UCSD-AML1 (cell line): ENCODE data around the gene YPEL2.
"Not testable (repeated sequence)": the region's sequence is repeated elsewhere in the genome, so short reads cannot be mapped to it uniquely, and the experiment has no call there.

ENCODE experiments used
- DNase-seq: peaks from one replicate; lab custom pipeline; 2025; ENCODE audit not compliant: unreplicated experiment; lab: John Stamatoyannopoulos, UW

The YPEL2 gene

GRCh38 chr17:59331129-59331928, at the start of gene YPEL2:
YPEL2 (plus strand) TSS chr17:59331655; CDS start chr17:59353410, 21,755 bp downstream.
- peak; percentile 89 for DNase-seq

- DNase-seq = no peak
These were observed 47.1 kb upstream of the YPEL2 start for GRCh38 chr17:59284317-59284716.

GRCh38 chr17:59287452-59287851, 44.0 kb upstream of the YPEL2 start:
- peak; percentile 17 for DNase-seq

DNA sequence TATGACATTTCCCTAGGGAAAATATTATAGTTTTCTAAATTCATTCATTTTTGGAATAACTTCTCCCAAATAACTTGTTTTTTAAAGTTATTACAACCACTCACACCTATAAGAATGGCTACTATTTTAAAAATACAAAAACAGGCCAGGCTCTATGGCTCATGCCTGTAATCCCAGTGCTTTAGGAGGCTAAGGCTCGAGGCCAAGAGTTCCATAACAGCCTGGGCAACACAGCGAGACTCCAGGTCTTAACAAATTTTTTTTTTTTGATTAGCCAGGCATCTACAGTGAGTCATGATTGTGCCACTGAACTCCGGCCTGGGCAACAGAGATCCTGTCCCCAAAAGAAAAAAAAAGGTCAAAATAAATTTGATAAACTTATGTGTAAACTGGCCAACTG, 43.6 kb upstream of the YPEL2 start:
- DNase-seq = no peak

GRCh38 chr17:59289981-59290301, 41.5 kb upstream of the YPEL2 start:
- DNase-seq = no peak

DNA sequence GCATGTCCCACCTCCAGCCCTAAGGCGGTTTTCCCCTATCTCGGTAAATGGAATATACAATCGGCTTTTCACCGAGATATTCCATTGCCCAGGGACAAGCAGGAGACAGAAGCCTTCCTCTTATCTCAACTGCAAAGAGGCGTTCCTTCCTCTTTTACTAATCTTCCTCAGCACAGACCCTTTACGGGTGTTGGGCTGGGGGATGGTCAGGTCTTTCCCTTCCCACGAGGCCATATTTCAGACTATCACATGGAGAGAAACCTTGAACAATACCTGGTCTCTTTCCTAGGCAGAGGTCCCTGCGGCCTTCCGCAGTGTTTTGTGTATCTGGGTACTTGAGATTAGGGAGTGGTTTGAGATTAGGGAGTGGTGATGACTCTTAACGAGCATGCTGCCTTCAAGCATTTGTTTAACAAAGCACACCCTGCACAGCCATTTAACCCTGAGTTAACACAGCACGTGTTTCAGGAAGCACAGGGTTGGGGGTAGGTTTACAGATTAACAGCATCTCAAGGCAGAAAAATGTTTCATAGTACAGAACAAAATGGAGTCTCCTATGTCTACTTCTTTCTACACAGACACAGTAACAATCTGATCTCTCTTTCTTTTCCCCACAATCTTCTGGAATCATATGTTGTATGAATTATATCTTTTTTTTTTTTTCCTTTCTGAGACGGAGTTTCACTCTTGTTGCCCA, 41.0 kb upstream of the YPEL2 start:
- peak; percentile 45 for DNase-seq

GRCh38 chr17:59292174-59292523, 39.3 kb upstream of the YPEL2 start:
- DNase-seq = no peak

DNA sequence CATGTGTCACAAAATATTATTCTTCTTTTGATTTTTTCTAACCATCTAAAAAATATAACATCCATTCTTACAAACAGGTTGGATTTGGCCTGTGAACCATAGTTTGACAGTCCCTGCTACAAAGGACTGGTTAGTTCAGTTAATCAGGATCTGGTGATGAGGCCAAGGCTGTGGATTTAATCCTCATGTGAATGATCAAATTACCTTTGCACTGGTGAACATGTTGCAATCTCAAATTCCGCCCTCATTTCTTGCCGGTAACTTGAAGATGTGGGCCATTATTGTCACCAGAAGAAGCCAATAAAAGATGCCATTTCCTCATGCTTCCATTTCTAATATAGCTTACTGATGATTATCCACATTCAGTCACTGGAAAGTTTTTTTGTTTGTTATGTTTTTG, 35.3 kb upstream of the YPEL2 start:
- no peak for DNase-seq

GRCh38 chr17:59298521-59298920, 32.9 kb upstream of the YPEL2 start:
- no peak for DNase-seq

DNA sequence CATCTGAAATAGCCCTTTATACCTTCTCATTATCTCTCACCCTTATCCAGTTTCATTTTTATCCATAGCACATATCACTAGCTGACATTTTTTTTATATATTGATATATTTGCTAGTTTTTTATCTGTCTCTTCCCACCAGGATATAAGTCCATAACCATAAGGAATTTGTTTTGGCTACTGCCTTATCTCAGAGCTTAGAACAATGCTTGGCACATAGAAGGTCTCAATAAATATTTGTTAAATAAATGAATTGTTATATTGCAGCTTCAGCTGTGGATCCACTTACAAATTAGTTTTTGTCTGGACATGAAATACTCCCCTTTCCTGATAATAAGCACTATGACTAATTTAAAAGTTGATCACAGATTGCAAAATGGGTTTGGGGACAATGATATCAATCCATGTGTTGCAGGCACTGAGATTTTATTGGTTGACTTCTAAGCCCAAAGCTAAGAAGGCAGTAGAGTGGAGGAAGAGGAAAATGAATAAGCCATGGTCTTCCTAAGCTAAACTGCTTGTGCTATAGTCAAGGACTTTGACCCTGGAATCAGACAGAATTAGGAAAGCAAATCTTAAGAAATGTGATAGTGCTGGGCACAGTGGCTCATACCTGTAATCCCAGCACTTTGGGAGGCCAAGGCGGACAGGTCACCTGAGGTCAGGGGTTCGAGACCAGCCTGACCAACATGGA, 31.9 kb upstream of the YPEL2 start:
- DNase-seq = no peak

DNA sequence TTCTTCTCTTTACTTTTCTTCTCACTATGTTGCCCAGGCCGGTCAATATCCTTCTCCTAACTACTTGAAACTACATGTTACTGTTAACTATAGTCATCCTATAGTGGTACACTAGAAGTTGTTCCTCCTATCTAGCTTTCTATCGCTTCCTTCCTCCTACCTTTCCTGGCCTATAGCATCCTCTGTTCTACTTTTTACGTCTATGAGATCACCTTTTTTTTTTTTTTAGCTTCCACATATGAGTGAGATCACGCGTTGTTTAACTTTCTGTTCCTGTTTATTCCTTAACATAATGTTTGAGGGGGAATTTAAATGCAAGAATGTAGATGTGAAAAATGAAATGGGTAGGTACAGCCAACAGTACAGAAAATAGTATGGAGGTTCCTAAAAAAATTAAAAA, 30.5 kb upstream of the YPEL2 start:
- no peak for DNase-seq

DNA sequence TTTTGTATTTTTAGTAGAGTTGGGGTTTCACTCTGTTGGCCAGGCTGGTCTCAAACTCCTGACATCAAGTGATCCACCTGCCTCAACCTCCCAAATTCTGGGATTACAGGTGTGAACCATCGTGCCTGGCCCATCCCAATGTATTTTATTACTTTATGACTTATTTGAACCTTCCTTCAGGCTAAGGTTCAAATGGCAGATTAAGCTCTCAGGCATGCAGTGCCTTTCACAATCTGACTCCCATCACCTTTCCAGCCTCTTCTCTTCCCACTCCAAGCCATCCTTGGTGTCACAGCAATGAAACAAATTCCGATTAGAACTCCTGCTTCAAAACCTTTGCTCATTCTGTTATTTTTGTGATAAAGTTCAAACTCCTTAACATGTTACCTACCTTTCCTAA, 26.6 kb upstream of the YPEL2 start:
- DNase-seq = no peak

DNA sequence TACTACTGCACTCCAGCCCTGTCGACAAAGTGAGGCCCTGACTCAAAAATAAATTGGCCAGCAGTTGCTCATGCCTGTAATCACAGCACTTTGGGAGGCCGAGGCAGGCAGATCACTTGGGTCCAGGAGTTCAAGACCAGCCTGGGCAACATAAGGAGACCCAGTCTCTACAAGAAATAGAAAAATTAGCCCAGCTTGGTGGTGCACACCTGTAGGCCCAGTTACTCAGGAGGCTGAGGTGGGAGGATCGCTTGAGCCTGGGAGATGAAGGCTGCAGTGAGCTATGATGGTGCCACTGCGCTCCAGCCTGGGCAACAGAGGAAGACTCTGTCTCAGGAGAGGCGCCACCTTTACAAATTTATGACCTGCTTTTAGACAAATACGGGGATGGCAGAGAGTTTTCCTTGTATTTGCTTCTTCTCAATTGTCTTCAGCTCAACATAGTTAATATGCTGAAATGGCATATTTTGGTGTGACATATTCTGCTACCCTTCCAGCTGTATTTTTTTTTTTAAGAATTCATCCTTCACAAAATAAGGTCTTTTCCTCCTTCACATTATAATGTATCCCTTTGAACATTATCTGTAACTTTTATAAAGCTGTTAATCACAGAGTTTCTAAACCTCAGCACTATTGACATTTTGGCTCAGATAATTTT, 21.1 kb upstream of the YPEL2 start:
- DNase-seq = no peak

- DNase-seq = peak; percentile 12
These were observed 20.4 kb upstream of the YPEL2 start for GRCh38 chr17:59311051-59311468.

DNA sequence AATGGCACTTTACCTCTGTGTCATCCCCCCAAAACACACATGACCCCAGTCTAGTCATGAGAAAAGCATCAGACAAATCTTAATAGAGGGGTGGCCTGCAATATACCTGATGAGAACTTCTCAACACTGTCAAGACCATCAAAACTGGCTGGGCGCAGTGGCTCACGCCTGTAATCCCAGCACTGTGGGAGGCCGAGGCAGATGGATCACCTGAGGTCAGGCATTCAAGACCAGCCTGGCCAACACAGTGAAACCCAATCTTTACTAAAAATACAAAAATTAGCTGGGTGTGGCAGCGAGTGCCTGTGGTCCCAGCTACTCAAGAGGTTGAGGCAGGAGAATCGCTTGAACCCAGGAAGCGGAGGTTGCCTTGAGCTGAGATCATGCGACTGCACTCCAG, 19.9 kb upstream of the YPEL2 start:
- not testable (repeated sequence) for DNase-seq

DNA sequence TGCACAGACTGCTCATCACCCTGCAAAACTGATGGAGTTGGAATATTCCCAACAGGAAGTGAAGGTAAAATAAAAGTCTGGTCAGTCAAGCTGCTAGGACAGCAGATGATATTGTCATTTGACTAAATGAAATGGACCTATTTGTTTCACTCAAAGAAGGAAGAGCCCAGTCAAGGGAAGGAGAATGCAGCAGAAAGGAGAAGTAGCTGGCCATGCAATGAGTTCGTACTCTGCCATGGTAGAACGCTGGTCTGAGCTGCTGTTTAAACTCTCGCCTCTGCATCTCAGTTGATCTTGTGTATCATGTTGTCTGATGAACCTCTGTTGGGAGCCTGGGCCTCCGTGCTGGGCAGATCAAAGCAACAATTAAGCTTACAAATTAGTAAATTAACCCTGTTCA, 15.6 kb upstream of the YPEL2 start:
- DNase-seq = no peak

DNA sequence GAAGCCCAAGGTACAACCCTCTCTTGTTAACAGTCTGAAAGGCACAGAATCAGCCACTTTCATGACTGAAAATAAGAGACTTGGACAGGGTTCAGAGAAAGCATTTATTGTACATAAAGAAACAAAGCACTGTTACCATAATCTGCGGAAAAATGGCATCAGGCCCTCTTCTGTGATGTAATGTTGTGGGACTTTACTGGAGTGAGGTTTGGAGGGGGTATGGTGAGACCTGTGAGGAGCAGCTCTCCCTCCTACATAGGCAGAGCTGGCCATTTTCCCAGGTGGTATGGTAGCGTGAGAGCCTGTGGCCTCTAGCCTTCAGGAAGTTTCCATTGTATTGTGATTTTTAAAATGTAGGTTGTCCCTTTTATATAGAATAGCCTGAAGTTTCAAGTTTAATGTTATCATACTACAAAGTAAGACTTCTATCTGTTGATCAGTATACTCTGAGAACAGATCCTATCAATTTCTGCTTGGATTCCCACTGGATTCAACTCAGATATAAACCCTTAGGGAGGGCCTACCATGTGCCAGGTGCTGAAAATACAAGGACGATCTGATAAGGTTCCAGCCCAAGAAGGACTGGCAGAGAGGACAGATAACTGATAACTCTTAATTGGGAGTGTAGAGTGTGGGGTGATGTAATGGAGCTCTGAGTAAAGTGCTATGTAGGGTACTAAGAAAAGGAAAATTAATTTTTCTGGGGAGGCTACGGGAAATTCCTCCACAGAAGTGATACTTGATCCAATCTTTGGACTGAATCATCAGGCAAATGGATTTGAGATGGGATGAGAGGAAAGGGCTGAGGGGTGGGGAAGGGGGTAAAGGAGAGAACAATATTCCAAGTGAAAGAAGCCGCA, 4.1 kb upstream of the YPEL2 start:
- DNase-seq = no peak

GRCh38 chr17:59327981-59328290, 3.5 kb upstream of the YPEL2 start:
- DNase-seq = no peak

DNA sequence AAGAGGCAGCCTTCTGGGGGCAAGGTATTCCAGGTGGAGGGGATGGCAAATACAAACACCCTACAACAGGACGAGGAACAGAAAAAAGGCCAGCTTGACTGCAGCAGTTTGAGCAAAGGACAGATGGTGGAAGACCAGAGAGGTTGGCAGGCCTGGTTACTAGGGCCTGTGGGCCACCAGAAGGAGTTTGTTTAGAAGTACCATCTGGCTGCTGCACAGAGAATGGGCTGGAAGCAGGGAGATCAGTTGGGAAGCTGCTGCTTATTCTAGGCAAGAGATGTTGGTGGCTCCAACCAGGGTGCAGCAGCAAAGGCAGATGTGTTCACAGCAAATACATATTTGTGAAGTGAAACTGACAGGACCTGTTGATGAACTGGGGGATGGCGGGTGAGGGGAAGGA, 2.9 kb upstream of the YPEL2 start:
- DNase-seq = no peak

DNA sequence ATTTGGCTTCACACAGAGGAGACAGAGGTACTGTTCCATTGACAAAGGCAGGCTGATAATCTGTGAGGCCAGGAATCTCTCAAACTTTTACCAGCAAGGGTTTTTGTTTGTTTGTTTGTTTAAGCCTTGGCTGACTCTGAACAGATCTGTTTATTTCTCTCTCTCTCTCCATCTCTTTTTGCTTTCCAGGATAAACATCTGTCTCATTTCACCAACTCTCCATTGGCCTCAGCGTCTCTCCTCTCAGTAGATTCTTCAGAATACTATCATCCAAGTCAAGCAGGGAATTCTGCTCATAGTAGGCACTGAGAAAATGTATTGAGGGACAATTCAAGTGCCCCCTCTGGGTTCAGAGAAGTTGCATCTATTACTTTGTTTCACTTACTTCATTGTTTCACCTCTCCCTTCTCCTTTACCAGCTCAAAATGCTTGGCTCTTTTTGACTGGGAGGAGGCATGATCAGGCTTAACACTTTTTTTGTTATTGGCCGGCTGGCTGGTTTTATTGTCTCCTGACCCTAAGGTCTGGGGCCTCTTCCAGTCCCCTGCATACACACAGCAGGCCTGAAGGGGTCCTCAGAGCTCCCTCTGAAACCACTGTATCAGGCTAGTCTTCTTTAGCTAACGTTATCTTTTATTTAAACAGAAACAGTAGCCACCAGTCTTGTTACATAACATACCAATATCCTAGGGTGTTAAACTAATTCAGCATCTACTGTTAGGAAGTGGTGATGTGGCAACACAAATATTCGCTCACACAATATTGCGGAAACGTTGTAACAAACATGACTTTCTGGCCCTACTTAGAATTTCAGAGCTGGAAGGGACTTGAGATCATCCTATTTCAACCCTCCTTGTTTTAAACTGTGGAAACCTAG, 2.0 kb upstream of the YPEL2 start:
- peak; percentile 42 for DNase-seq
